HG03521 (cell line): Measurements from ENCODE around the gene STMN1.

Experiments
- ATAC-seq: cut with Tn5 transposase; IDR thresholded peaks from one replicate; pipeline ENCODE4 v1.9.1; 2021; ENCODE audit warnings: mild to moderate bottlenecking, moderate library complexity; ENCODE audit not compliant: unreplicated experiment

The STMN1 gene

GRCh38 chr1:25922056-25922970 is 16.1 kb upstream of the STMN1 start:
- ATAC-seq = no peak

- ATAC-seq = no peak
These were observed 12.4 kb upstream of the STMN1 start for GRCh38 chr1:25918615-25919014.

- ATAC-seq = no peak
These were observed 11.8 kb upstream of the STMN1 start for GRCh38 chr1:25917996-25918395.

- ATAC-seq = no peak
These were observed 10.2 kb upstream of the STMN1 start for GRCh38 chr1:25916460-25916859.

- ATAC-seq = no peak
These were observed 8.1 kb upstream of the STMN1 start for GRCh38 chr1:25914074-25914995.

GRCh38 chr1:25913206-25913605 is 7.0 kb upstream of the STMN1 start:
- no peak for ATAC-seq

GRCh38 chr1:25912076-25912831 is 6.0 kb upstream of the STMN1 start:
- no peak for ATAC-seq

GRCh38 chr1:25911162-25911561 is 4.9 kb upstream of the STMN1 start:
- no peak for ATAC-seq

GRCh38 chr1:25909040-25909439 is 2.8 kb upstream of the STMN1 start:
- no peak for ATAC-seq

- ATAC-seq = no peak
These were observed 1.9 kb upstream of the STMN1 start for GRCh38 chr1:25908161-25908560.

GRCh38 chr1:25907601-25908000 is 1.4 kb upstream of the STMN1 start:
- no peak for ATAC-seq

GRCh38 chr1:25906644-25907300 is 553 bp upstream of the STMN1 start:
- no peak for ATAC-seq

GRCh38 chr1:25904943-25905679 is 1.1 kb downstream of the STMN1 start:
- ATAC-seq = peak; percentile 74

- no peak for ATAC-seq
These were observed 2.2 kb downstream of the STMN1 start for GRCh38 chr1:25903986-25904385.

- ATAC-seq = no peak
These were observed 3.8 kb downstream of the STMN1 start for GRCh38 chr1:25902462-25902861.

- no peak for ATAC-seq
These were observed 6.0 kb downstream of the STMN1 start for GRCh38 chr1:25900219-25900618.

GRCh38 chr1:25899792-25900191 is 6.4 kb downstream of the STMN1 start:
- ATAC-seq = no peak

- ATAC-seq = no peak
These were observed 7.8 kb downstream of the STMN1 start for GRCh38 chr1:25898223-25899015.

- ATAC-seq = no peak
These were observed 8.5 kb downstream of the STMN1 start for GRCh38 chr1:25897754-25898153.
